ENCODE results near the gene BACH2. TPM values are rescaled to one million over a fixed set of nuclear protein-coding genes. Genes with fewer than 3 reads are reported as not detected.

BACH2 gene
- total RNA-seq, 2 experiments from 2014 or later, result 157 to 170 TPM

GRCh38 chr6:90297115-90297866 is 648 bp upstream of the BACH2 start:
- ChIA-PET POLR2A (interaction anchor here (0.6 to 5.5 kb wide), 13 partner anchors 10 to 1217 kb away, joined by 3 to 80 read pairs (median 6); partner anchors contain the start of gene PNRC1), CTCF (interaction anchor here (0.7 to 2.1 kb wide), 3 partner anchors 82 to 182 kb away, joined by 3 to 7 read pairs (median 3); no protein-coding TSS in a partner anchor)
- H3K9me3 Mint-ChIP-seq, result no peaks in the 10 kb centered on the region

GRCh38 chr6:90295854-90296340 is 746 bp downstream of the BACH2 start:
- Histone ChIP-seq H3K27ac (ENCODE audit: low read depth in 1 of 2, low read length in 2 of 2) (peak overlapping the region; percentile 52 to 89), H3K27me3 (ENCODE audit: control insufficient read depth in 1 of 2, insufficient read depth in 2 of 2, low read length in 2 of 2) (no peaks in the 10 kb centered on the region), H3K36me3 (ENCODE audit: insufficient read depth, low read length) (no peaks in the 10 kb centered on the region), H3K9me3 (ENCODE audit: control insufficient read depth in 1 of 2, insufficient read depth in 1 of 2, low read length in 2 of 2) (no peaks in the 10 kb centered on the region), H3K4me1 (ENCODE audit: insufficient read depth, low read length) (peaks cover 34% of the 10 kb centered on the region), H3K4me3 (ENCODE audit: low read length) (peak overlapping the region; percentile 82)
- Mint-ChIP-seq H3K36me3 (ENCODE audit: low read depth) (peaks cover 38% of the 10 kb centered on the region), H3K9me3 (no peaks in the 10 kb centered on the region), H3K4me3 (peak overlapping the region; percentile 96), H3K27ac (peak overlapping the region; percentile 91), H3K4me1 (ENCODE audit: low read depth) (peaks cover 52% of the 10 kb centered on the region), H3K27me3 (peaks cover 4% of the 10 kb centered on the region)
- ChIA-PET CTCF (interaction anchor here (0.8 to 1.2 kb wide), 12 partner anchors 10 to 183 kb away, joined by 3 to 12 read pairs (median 4); no protein-coding TSS in a partner anchor), POLR2A (interaction anchor here (0.7 to 5.5 kb wide), 35 partner anchors 8 to 355 kb away, joined by 3 to 80 read pairs (median 5); no protein-coding TSS in a partner anchor)
- peak; percentile 55 to 85 (median 69) for DNase-seq
- intact Hi-C loops (cut with DNase I, micrococcal nuclease), result loop anchor here (1.0 to 10.0 kb wide), 11 partner anchors 17 to 471 kb away; partner anchors contain the start of gene CASP8AP2 (in 1 of the 2)
- peak; percentile 45 for ATAC-seq (ENCODE audit: poor library complexity)
- TF ChIP-seq CTCF (IDR thresholded peaks at IDR 0.05), result no peak

More at GRCh38 chr6:90297115-90297866, 648 bp upstream of the BACH2 start:
- H3K36me3 ChIP-seq (ENCODE audit: insufficient read depth, low read length), result no peaks in the 10 kb centered on the region
- peak overlapping the region; percentile 41 to 73 for H3K27ac ChIP-seq (ENCODE audit: low read depth in 1 of 2, low read length in 2 of 2)
- ATAC-seq (ENCODE audit: poor library complexity) (peak; percentile 1), DNase-seq (no peak)
- no peaks in the 10 kb centered on the region for H3K9me3 ChIP-seq (ENCODE audit: control insufficient read depth in 1 of 2, insufficient read depth in 1 of 2, low read length in 2 of 2)
- Mint-ChIP-seq H3K36me3 (ENCODE audit: low read depth) (peaks cover 25% of the 10 kb centered on the region), H3K27me3 (peaks cover 4% of the 10 kb centered on the region), H3K4me3 (peak overlapping the region; percentile 81), H3K4me1 (ENCODE audit: low read depth) (peaks cover 45% of the 10 kb centered on the region), H3K27ac (peak overlapping the region; percentile 91)
- H3K27me3 ChIP-seq (ENCODE audit: control insufficient read depth in 1 of 2, insufficient read depth in 2 of 2, low read length in 2 of 2), result no peaks in the 10 kb centered on the region
- H3K4me3 ChIP-seq (ENCODE audit: low read length), result peak overlapping the region; percentile 82
- intact Hi-C loops (cut with DNase I, micrococcal nuclease), result loop anchor here (2.0 to 10.0 kb wide), 9 partner anchors 55 to 472 kb away; partner anchors contain the start of gene CASP8AP2 (in 1 of the 2)
- H3K4me1 ChIP-seq (ENCODE audit: insufficient read depth, low read length), result peaks cover 31% of the 10 kb centered on the region
- TF ChIP-seq CTCF (IDR thresholded peaks at IDR 0.05), result no peak

- no peaks in the 10 kb centered on the region for H3K27me3 ChIP-seq (ENCODE audit: control insufficient read depth in 1 of 2, insufficient read depth in 2 of 2, low read length in 2 of 2)
- Mint-ChIP-seq H3K4me1 (ENCODE audit: low read depth) (peaks cover 58% of the 10 kb centered on the region), H3K9me3 (no peaks in the 10 kb centered on the region), H3K27ac (peak overlapping the region; percentile 91), H3K36me3 (ENCODE audit: low read depth) (peaks cover 45% of the 10 kb centered on the region), H3K4me3 (peak overlapping the region; percentile 93), H3K27me3 (peaks cover 4% of the 10 kb centered on the region)
- ATAC-seq (ENCODE audit: poor library complexity) (peak; percentile 10), DNase-seq (peak; percentile 42 to 87 (median 60))
- no peaks in the 10 kb centered on the region for H3K9me3 ChIP-seq (ENCODE audit: control insufficient read depth in 1 of 2, insufficient read depth in 1 of 2, low read length in 2 of 2)
- no peaks in the 10 kb centered on the region for H3K36me3 ChIP-seq (ENCODE audit: insufficient read depth, low read length)
- H3K4me3 ChIP-seq (ENCODE audit: low read length), result peak overlapping the region; percentile 82
- ChIA-PET POLR2A (interaction anchor here (0.7 to 5.5 kb wide), 36 partner anchors 9 to 355 kb away, joined by 3 to 80 read pairs (median 5); no protein-coding TSS in a partner anchor), CTCF (interaction anchor here (0.8 to 1.2 kb wide), 13 partner anchors 10 to 184 kb away, joined by 3 to 12 read pairs (median 4); no protein-coding TSS in a partner anchor)
- H3K4me1 ChIP-seq (ENCODE audit: insufficient read depth, low read length), result peaks cover 34% of the 10 kb centered on the region
- intact Hi-C loops (cut with DNase I, micrococcal nuclease), result loop anchor here (1.0 to 10.0 kb wide), 9 partner anchors 9 to 470 kb away; partner anchors contain the start of gene CASP8AP2 (in 1 of the 2)
- H3K27ac ChIP-seq (ENCODE audit: low read depth in 1 of 2, low read length in 2 of 2), result peak overlapping the region; percentile 52 to 89
- peak; percentile 34 for TF ChIP-seq CTCF (IDR thresholded peaks at IDR 0.05)
Observed at GRCh38 chr6:90294989-90295853, 1.4 kb downstream of the BACH2 start.
